Loucy (cell line): ENCODE results near the gene PRKAR1A.

Source experiments
- H2AFZ ChIP-seq: fragments of 200-600 bp; sonication (generic); 2 replicates; pipeline ENCODE4 v1.6.0; 2016; ENCODE audit warnings: antibody characterized with exemption, mild to moderate bottlenecking, low read length, moderate library complexity
- H3F3A ChIP-seq: fragments of 200-600 bp; 2 replicates; pipeline ENCODE4 v1.6.0; 2016; ENCODE audit warnings: antibody characterized with exemption, low read depth, mild to moderate bottlenecking
- H3K27me3 ChIP-seq: fragments of 200-600 bp; sonication (generic); 2 replicates; pipeline ENCODE4 v1.6.1; 2014; ENCODE audit warnings: low read length, mild to moderate bottlenecking; ENCODE audit not compliant: insufficient read depth, poor library complexity, severe bottlenecking
- H3K36me3 ChIP-seq: fragments of 200-600 bp; sonication (generic); 2 replicates; pipeline ENCODE4 v1.6.1; 2016; ENCODE audit warnings: low read length; ENCODE audit not compliant: insufficient read depth
- H3K4me1 ChIP-seq: fragments of 200-600 bp; sonication (generic); 2 replicates; pipeline ENCODE4 v1.5.1; 2014; ENCODE audit warnings: low read length, mild to moderate bottlenecking; ENCODE audit not compliant: insufficient read depth, poor library complexity, severe bottlenecking
- H3K4me2 ChIP-seq: fragments of 200-600 bp; sonication (generic); 2 replicates; pipeline ENCODE4 v1.6.0; 2014; ENCODE audit warnings: antibody characterized with exemption, low read length, low read depth, mild to moderate bottlenecking; ENCODE audit not compliant: poor library complexity, severe bottlenecking
- H3K4me3 ChIP-seq: fragments of 200-600 bp; sonication (generic); 2 replicates; pipeline ENCODE4 v1.5.1; 2014; ENCODE audit warnings: low read length, mild to moderate bottlenecking, mixed read lengths; ENCODE audit not compliant: poor library complexity, severe bottlenecking
- H3K79me2 ChIP-seq: fragments of 200-600 bp; sonication (generic); 2 replicates; pipeline ENCODE4 v1.6.1; 2014; ENCODE audit warnings: low read length; ENCODE audit not compliant: insufficient read depth
- H3K9ac ChIP-seq: fragments of 200-600 bp; sonication (generic); 2 replicates; pipeline ENCODE4 v1.6.0; 2014; ENCODE audit warnings: mild to moderate bottlenecking, low read depth, low read length, moderate library complexity; ENCODE audit not compliant: poor library complexity, severe bottlenecking
- H3K9me2 ChIP-seq: fragments of 200-600 bp; sonication (generic); replicated peaks from 2 replicates; pipeline ENCODE4 v1.6.1; 2016; ENCODE audit warnings: low read depth, low read length, mixed read lengths
- H3K9me3 ChIP-seq: fragments of 200-600 bp; sonication (generic); 2 replicates; pipeline ENCODE4 v1.6.1; 2014; ENCODE audit warnings: mild to moderate bottlenecking, antibody characterized with exemption, low read length, low read depth; ENCODE audit not compliant: insufficient read depth
- H4K20me1 ChIP-seq: fragments of 200-600 bp; sonication (generic); 2 replicates; pipeline ENCODE4 v1.6.0; 2014; ENCODE audit warnings: antibody characterized with exemption, low read length, mild to moderate bottlenecking; ENCODE audit not compliant: insufficient read depth, poor library complexity, severe bottlenecking
- CTCF ChIP-seq: fragments of 200-600 bp; sonication (generic); conservative IDR thresholded peaks from 2 replicates; pipeline ENCODE4 v1.5.1; 2014; ENCODE audit warnings: mild to moderate bottlenecking, antibody characterized with exemption, low read length
- EZH2phosphoT487 ChIP-seq: fragments of 200-600 bp; IDR thresholded peaks from 2 replicates; pipeline ENCODE4 v1.6.1; 2018; ENCODE audit warnings: antibody characterized with exemption, mild to moderate bottlenecking, moderate library complexity, borderline replicate concordance

Gene PRKAR1A

GRCh38 chr17:68542698-68543463 lies 30.7 kb downstream of the PRKAR1A start:
- H3K36me3 ChIP-seq: peaks cover 7% of the 10 kb centered on the region; the same call in 1 of the 2 replicates
- H3K4me3 ChIP-seq: no peak overlapping the region
- H4K20me1 ChIP-seq: no peaks in the 10 kb centered on the region
- no peaks in the 10 kb centered on the region for H3F3A ChIP-seq
- no peak overlapping the region for H2AFZ ChIP-seq
- H3K4me2 ChIP-seq: no peak overlapping the region
- no peaks in the 10 kb centered on the region for H3K27me3 ChIP-seq
- H3K9me3 ChIP-seq: no peaks in the 10 kb centered on the region
- TF ChIP-seq CTCF: no peak
- TF ChIP-seq EZH2phosphoT487: no peak
- no peaks in the 10 kb centered on the region for H3K9me2 ChIP-seq
- no peaks in the 10 kb centered on the region for H3K79me2 ChIP-seq
- H3K9ac ChIP-seq: no peak overlapping the region
- no peaks in the 10 kb centered on the region for H3K4me1 ChIP-seq

GRCh38 chr17:68544111-68544915 lies 32.1 kb downstream of the PRKAR1A start:
- no peak overlapping the region for H3K4me3 ChIP-seq
- peaks cover 7% of the 10 kb centered on the region; the same call in 1 of the 2 replicates for H3K36me3 ChIP-seq
- H3K9me2 ChIP-seq: no peaks in the 10 kb centered on the region
- no peaks in the 10 kb centered on the region for H3K79me2 ChIP-seq
- H3F3A ChIP-seq: no peaks in the 10 kb centered on the region
- no peaks in the 10 kb centered on the region for H4K20me1 ChIP-seq
- H3K27me3 ChIP-seq: no peaks in the 10 kb centered on the region
- TF ChIP-seq CTCF: no peak
- TF ChIP-seq EZH2phosphoT487: no peak
- no peak overlapping the region for H3K4me2 ChIP-seq
- no peak overlapping the region for H3K9ac ChIP-seq
- no peaks in the 10 kb centered on the region for H3K4me1 ChIP-seq
- no peak overlapping the region for H2AFZ ChIP-seq
- no peaks in the 10 kb centered on the region for H3K9me3 ChIP-seq

GRCh38 chr17:68556551-68556950 lies 44.3 kb downstream of the PRKAR1A start:
- H4K20me1 ChIP-seq: no peaks in the 10 kb centered on the region
- H3K9me2 ChIP-seq: no peaks in the 10 kb centered on the region
- H3K36me3 ChIP-seq: no peaks in the 10 kb centered on the region
- H2AFZ ChIP-seq: no peak overlapping the region
- no peak overlapping the region for H3K4me3 ChIP-seq
- H3K9ac ChIP-seq: no peak overlapping the region
- H3K27me3 ChIP-seq: no peaks in the 10 kb centered on the region
- no peak overlapping the region for H3K4me2 ChIP-seq
- no peaks in the 10 kb centered on the region for H3K9me3 ChIP-seq
- no peaks in the 10 kb centered on the region for H3F3A ChIP-seq
- TF ChIP-seq CTCF (no peak), EZH2phosphoT487 (no peak)
- H3K79me2 ChIP-seq: no peaks in the 10 kb centered on the region
- H3K4me1 ChIP-seq: no peaks in the 10 kb centered on the region
